ENCODE data around the gene RTL9.
A peak's percentile ranks its signal among the peaks of the same experiment; 100 is the strongest.
"Not testable (repeated sequence)": the region's sequence is repeated elsewhere in the genome, so short reads cannot be mapped to it uniquely, and the experiment has no call there.

The RTL9 gene

DNA sequence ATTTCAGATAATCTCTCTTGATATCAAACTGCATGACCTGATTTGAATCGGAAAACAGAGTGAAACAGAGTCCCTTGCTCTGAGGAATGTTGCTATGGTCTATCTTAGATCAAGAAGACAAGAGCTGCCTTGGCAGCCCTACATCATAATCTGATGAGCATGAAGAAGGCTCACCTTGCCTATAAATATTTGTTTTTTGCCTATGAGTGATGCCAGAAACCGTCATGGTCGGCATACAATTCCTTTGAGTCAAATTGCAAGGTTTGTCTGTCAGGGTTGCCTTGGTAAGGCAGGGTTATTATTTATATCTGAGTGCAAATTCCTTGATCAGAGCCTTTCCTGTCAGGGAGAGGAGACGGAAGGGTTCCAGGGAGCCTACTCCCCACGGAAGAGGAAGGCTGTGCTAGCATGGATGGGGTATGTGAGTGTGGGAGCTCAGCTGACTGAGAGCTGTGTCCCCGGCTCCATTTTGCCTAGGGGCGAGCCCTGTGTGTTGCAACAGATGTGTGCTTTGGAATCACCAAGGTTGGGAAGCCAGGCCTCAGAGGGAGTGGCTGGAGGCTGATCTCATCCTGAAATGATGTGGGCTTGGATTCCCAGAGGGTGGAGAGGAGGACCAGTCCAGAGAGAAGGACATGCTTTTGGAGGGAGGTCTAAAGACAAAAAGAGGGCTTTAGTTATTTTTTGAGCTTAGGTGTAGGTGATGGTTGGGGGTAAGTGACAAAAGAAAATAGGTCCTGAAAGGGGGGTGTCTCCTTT lies 43.6 kb downstream of the RTL9 start:
- Histone ChIP-seq H3K27ac (no peak overlapping the region), H4K20me1 (peaks cover 8% of the 10 kb centered on the region; the same call in 1 of the 2 replicates), H3K27me3 (peaks cover 97% of the 10 kb centered on the region), H3K4me1 (no peaks in the 10 kb centered on the region), H3K9me3 (no peaks in the 10 kb centered on the region), H3K4me2 (no peak overlapping the region), H3K36me3 (no peaks in the 10 kb centered on the region), H3K9ac (no peak overlapping the region), H3K4me3 (no peak overlapping the region)
- TF ChIP-seq Cebpa-rat (IDR thresholded peaks at IDR 0.05), result no peak

- no peaks in the 10 kb centered on the region for H3K36me3 ChIP-seq
- H4K20me1 ChIP-seq, result peaks cover 13% of the 10 kb centered on the region; the same call in 1 of the 2 replicates
- H3K4me3 ChIP-seq, result no peak overlapping the region
- H3K9me3 ChIP-seq, result no peaks in the 10 kb centered on the region
- H3K4me2 ChIP-seq, result no peak overlapping the region
- no peak overlapping the region for H3K27ac ChIP-seq
- H3K4me1 ChIP-seq, result no peaks in the 10 kb centered on the region
- no peak overlapping the region for H3K9ac ChIP-seq
- no peak for TF ChIP-seq Cebpa-rat (IDR thresholded peaks at IDR 0.05)
- peaks cover 97% of the 10 kb centered on the region for H3K27me3 ChIP-seq
Observed at GRCh38 chrX:110402850-110403221, 44.2 kb downstream of the RTL9 start.

- Histone ChIP-seq H3K9me3 (no peaks in the 10 kb centered on the region), H4K20me1 (peaks cover 13% of the 10 kb centered on the region; the same call in 1 of the 2 replicates), H3K27me3 (peaks cover 97% of the 10 kb centered on the region), H3K4me3 (no peak overlapping the region), H3K27ac (no peak overlapping the region), H3K36me3 (no peaks in the 10 kb centered on the region), H3K4me2 (no peak overlapping the region), H3K4me1 (no peaks in the 10 kb centered on the region), H3K9ac (no peak overlapping the region)
- no peak for TF ChIP-seq Cebpa-rat (IDR thresholded peaks at IDR 0.05)
Observed at GRCh38 chrX:110403441-110404238, 45.0 kb downstream of the RTL9 start.

DNA sequence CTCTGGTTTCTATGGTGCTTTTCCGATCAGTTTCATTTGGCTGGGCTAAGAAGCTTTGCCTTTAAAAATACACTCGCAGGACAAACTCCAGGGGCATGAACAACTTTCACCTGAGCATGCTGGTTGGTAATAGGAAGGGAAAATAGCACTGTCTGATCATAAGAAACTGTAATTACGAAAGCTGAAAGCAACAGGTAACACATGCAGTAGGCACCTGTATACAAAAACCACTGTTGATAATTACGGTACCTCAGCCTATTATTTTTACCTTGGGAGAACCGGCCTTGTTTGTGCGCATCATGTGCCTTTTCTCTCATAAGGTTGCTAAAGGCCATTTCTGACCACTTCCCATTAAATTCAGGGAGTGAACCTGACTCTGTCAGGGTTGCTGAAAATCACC lies 45.7 kb downstream of the RTL9 start:
- H3K9ac ChIP-seq, result no peak overlapping the region
- no peak overlapping the region for H3K4me3 ChIP-seq
- H3K4me1 ChIP-seq, result no peaks in the 10 kb centered on the region
- TF ChIP-seq Cebpa-rat (IDR thresholded peaks at IDR 0.05), result no peak
- H3K27ac ChIP-seq, result no peak overlapping the region
- peaks cover 97% of the 10 kb centered on the region for H3K27me3 ChIP-seq
- no peak overlapping the region for H3K4me2 ChIP-seq
- no peaks in the 10 kb centered on the region for H3K9me3 ChIP-seq
- no peaks in the 10 kb centered on the region for H3K36me3 ChIP-seq
- peaks cover 19% of the 10 kb centered on the region; the same call in 1 of the 2 replicates for H4K20me1 ChIP-seq

DNA sequence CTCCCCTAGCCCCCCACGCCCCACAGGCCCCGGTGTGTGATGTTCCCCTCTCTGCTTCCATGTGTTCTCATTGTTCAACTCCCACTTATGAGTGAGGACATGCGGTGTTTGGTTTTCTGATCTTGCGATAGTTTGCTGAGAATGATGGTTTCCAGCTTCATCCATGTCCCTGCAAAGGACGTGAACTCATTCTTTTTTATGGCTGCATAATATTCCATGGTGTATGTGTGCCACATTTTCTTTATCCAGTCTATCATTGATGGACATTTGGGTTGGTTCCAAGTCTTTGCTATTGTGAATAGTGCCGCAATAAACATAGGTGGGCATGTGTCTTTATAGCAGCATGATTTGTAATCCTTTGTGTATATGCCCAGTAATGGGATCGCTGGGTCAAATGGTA lies 47.6 kb downstream of the RTL9 start:
- not testable (repeated sequence) for H3K36me3 ChIP-seq, H3K4me2 ChIP-seq, H3K27ac ChIP-seq, H3K4me1 ChIP-seq, H3K9ac ChIP-seq, H3K4me3 ChIP-seq, H3K9me3 ChIP-seq
- Histone ChIP-seq H3K27me3 (peaks cover 97% of the 10 kb centered on the region), H4K20me1 (peaks cover 24% of the 10 kb centered on the region; the same call in 1 of the 2 replicates)

GRCh38 chrX:110406822-110407221 lies 48.2 kb downstream of the RTL9 start:
- Histone ChIP-seq H3K4me1 (no peaks in the 10 kb centered on the region), H3K27me3 (peaks cover 97% of the 10 kb centered on the region), H4K20me1 (peaks cover 24% of the 10 kb centered on the region; the same call in 1 of the 2 replicates), H3K27ac (no peak overlapping the region), H3K9me3 (no peaks in the 10 kb centered on the region), H3K4me2 (no peak overlapping the region), H3K4me3 (no peak overlapping the region), H3K9ac (no peak overlapping the region), H3K36me3 (no peaks in the 10 kb centered on the region)
- peak; percentile 32; the same call in 1 of the 2 replicates for TF ChIP-seq Cebpa-rat (IDR thresholded peaks at IDR 0.05)

DNA sequence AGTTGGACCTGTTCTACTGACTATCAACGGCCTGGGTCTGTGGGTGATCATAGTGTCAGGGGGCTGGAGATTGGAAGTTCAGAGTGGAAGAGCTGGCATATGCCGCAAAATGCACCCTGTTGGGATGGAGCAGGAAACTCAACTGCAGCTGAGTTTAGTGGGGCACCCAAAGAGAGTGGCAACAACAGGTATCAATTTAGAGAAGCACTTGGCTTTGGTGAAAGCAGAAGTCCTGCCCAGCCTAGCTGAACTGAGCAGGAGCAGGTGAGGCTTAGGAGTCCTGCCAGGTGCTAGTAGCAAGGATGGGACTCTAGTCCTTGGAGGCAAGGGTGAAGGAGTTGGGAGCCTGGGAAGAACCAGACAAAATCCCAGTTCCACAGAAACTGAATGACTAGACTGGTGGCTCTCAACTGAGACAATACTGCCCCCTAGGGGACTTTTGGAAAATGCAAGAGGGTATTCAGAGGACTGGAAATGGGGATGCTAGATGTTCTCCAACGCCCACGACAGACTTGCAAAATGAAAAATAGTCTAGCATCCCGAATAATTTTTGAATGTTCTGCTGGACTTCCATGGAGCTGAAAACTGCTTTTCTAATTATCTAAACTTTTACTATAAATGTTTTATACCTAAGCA lies 49.4 kb downstream of the RTL9 start:
- H3K4me3 ChIP-seq, result no peak overlapping the region
- H3K9me3 ChIP-seq, result no peaks in the 10 kb centered on the region
- H4K20me1 ChIP-seq, result peaks cover 16% of the 10 kb centered on the region; the same call in 1 of the 2 replicates
- TF ChIP-seq Cebpa-rat (IDR thresholded peaks at IDR 0.05), result no peak
- no peaks in the 10 kb centered on the region for H3K4me1 ChIP-seq
- H3K27ac ChIP-seq, result no peak overlapping the region
- H3K4me2 ChIP-seq, result no peak overlapping the region
- H3K36me3 ChIP-seq, result no peaks in the 10 kb centered on the region
- no peak overlapping the region for H3K9ac ChIP-seq
- peaks cover 97% of the 10 kb centered on the region for H3K27me3 ChIP-seq
